HFF-Myc (cell line): ENCODE measurements around the gene IFNA5.

ENCODE experiments used
- DNase-seq: peaks from one replicate; pipeline ENCODE4 v3.0.0-alpha.2; 2011; ENCODE audit warnings: low read depth; ENCODE audit errors: extremely low read depth
- H3K4me3 ChIP-seq: replicated peaks from 2 replicates; pipeline ENCODE4 v1.5.1; 2011; ENCODE audit warnings: low read depth, mild to moderate bottlenecking, control low read depth, low read length
- TF ChIP-seq, protein P1 (sequence below): IDR thresholded peaks from 2 replicates; pipeline ENCODE4 v1.5.1; 2012; ENCODE audit warnings: mild to moderate bottlenecking, low read depth, low read length, control low read depth; ENCODE audit errors: missing control alignments

The IFNA5 gene

DNA sequence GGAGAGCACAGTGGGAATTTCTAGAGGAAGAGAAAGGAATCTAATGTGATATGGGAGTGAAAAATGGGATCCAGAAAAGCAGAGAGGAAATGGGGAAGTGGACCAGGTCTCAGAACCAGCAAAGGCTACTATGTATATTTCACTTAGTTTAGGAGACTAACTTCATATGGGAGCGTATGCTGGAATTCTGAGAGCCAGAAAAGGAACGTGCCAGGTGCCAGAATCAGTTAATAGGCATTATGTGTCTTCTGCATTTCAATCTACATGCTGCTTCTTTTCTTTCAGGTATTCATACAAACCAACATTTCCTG is 36.8 kb downstream of the IFNA5 start:
- no peak for DNase-seq
- TF ChIP-seq, protein P1, sequence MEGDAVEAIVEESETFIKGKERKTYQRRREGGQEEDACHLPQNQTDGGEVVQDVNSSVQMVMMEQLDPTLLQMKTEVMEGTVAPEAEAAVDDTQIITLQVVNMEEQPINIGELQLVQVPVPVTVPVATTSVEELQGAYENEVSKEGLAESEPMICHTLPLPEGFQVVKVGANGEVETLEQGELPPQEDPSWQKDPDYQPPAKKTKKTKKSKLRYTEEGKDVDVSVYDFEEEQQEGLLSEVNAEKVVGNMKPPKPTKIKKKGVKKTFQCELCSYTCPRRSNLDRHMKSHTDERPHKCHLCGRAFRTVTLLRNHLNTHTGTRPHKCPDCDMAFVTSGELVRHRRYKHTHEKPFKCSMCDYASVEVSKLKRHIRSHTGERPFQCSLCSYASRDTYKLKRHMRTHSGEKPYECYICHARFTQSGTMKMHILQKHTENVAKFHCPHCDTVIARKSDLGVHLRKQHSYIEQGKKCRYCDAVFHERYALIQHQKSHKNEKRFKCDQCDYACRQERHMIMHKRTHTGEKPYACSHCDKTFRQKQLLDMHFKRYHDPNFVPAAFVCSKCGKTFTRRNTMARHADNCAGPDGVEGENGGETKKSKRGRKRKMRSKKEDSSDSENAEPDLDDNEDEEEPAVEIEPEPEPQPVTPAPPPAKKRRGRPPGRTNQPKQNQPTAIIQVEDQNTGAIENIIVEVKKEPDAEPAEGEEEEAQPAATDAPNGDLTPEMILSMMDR = no peak

DNA sequence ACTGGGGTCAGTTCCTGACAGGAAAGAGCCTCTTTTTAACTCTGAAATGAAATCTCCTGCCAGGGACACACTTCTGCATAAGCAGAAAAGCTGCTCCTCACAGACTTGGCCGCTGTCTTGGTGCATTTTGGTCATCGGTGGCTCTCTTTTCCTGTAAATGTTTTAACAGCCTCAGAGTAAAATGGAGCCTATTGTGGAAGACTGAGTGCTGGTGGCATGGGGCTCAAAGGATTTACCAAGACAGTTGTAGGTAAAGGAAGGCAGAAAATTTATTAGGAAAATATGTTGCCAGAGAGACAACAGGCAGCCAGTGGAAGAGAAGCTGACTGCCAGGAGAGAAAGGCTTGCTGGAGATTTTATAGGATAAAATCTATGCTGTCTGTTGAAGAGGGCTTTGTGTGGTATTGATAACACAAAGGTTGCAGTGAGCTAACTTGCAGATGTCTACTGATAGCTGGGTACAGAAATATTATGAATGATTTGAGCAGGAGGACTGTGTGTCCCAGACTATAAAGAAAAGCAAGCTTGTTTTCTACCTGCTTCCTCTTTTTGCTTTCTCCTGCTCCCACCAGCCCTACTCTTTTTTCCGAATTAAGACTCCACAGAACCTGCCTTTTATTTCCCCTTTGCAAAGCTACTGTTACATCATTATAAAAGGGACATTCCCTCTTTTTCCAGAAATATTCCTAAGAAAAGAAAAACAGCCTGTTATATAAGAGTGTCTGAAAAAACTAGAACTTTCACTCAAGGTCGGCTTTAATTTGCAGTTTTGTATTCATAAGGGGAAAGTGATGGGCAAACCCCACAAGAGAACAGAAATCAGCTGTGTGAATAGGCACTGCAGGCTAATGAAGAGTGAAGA is 37.4 kb downstream of the IFNA5 start:
- TF ChIP-seq, protein P1 = no peak
- no peak for DNase-seq
- H3K4me3 ChIP-seq = no peak overlapping the region

More for the DNA sequence above, 36.8 kb downstream of the IFNA5 start:
- H3K4me3 ChIP-seq = no peak overlapping the region

DNA sequence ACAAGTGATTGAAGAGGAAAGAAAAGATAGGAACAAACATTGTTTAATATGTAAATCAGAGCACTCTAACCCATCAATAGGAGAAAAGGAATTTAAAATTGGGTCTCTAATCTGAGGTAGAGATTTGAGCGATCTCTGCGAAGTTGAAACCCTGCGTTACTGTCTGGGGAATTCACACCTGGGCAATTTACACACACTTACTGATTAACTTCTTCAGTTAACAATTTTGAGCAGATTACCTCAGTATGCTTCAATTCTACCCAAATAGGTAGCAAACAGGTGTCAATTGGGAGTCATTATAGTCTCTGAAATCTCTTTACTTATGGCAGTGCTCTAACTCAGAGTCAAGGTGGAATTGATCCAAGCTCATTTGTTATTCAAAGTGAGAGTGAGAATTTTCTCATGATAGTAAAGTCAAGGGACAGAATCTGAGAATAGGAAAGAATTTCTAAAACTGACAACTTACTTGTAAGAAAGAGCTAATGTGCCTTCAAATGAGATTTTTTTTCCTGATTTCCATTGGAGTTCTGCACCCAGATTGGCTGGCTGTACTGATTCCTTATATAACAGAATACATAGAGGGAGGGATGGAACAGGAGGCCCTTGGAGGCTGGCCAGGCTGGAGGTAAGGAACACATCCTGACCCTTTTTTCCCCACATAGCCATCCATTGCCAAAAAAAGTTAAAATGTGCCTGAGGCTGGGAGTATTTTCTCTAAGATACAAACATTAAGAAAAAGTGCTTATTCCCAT is 38.2 kb downstream of the IFNA5 start:
- TF ChIP-seq, protein P1 = no peak
- no peak for DNase-seq
- H3K4me3 ChIP-seq = no peak overlapping the region

DNA sequence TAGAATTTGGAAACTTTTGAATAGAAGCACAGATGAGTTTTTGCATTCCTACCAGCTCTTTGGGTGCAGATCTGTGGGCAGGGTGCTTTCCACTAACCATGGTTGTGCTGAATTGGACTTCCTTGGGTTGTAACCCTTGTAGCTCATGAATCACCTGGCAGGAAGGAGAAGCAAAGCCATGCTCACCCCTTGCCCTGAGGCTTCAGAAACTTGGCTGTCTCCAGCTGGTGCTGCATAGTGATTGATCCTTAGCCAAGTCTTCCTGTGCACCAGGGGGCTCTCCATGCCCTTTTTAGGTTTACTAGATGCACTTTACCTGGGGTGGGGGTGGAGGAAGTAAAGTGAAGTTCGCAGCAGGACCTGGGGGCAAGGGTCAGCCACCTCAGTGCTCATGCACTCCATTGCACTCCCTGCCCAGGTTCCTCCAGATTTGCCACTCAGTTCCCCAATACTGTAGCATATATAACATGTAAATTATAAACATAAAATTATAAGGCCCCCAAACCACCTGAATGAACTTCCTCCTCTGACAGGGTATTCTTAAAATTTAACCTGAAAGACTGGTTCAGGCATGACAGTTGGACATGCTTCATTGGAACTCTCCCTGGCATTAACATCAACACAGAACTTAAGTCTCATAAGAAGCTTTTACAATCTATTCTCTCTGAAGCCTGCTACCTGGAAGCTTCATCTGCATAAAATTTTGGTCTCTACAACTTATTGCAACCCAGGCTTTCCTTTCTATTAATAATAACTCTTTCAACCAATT is 39.5 kb downstream of the IFNA5 start:
- no peak for DNase-seq
- H3K4me3 ChIP-seq = no peak overlapping the region
- TF ChIP-seq, protein P1 = no peak

DNA sequence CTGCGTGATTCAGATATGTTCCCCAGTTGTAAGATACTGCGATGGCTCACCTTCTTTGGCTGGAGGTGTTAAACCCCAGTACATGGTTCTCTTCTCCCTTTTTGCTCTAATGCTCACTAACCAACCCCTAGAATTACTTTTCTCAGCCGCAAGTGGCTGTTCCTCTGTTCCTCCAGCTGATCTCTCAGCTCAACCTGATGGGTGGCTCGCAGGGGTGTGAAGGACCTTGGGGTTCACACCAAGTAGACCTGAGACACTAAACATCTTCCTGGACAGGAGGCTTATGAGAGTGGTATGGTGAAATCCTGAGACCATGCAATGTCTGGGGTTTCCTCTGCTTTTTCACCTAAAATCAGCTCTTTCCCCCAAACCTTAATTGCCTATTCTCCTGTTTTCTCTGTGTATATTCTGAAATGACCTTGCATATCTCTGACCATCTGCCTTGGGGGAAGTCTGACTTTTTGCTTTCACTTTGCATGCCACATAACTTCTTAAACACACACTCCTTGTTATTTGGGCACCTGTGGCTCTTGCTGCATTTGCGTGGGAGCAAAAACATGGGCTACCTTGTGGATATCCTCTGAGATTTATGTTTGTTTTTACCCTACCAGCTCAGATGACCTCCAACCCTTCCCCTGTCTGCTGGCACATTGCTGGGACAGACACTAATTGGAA is 49.4 kb downstream of the IFNA5 start:
- TF ChIP-seq, protein P1 = no peak
- no peak overlapping the region for H3K4me3 ChIP-seq
- no peak for DNase-seq
